ENCODE measurements around the gene MPP7.

MPP7 gene

DNA sequence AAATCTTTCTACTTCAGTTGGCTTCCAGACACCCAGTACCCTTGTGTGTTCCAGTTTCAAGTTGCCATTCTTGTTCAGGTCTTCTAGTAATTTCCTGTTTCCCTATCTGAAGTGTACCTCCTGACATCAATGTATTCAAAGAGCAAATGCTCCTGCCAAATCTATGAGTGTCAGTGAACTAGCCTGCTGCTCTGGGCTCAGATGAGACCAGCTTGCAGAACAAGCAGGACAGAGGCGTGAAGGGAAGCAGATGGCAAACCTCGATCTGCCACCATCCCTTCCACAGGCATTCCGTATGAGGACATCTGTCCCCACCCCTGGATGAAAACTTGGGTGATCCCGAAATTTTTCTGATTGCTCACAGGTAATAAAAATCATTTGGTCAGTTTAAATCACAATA is 4.4 kb upstream of the MPP7 start:
- no peak for DNase-seq (ENCODE audit: low read depth in 3 of 3, low spot score in 1 of 3)

DNA sequence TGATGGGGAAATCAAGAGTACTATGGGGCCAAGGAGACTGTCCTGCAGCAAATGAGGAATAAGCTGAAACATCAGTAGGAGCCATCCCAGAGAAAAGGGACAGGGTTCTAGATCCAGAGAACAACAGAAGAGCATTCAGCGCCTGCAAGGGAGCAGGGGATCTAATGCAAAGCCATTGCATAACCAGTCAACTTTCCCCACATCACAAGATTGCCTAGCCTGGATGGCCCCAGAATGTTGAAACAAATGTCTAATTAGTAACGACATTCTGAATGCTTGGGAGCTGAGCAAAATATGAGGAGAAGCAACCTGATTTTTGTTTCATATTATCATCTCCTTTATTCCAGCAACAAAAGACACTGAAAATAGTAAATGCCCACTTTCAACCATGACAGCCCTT is 2.7 kb upstream of the MPP7 start:
- no peak for DNase-seq (ENCODE audit: low read depth in 3 of 3, low spot score in 1 of 3)

DNA sequence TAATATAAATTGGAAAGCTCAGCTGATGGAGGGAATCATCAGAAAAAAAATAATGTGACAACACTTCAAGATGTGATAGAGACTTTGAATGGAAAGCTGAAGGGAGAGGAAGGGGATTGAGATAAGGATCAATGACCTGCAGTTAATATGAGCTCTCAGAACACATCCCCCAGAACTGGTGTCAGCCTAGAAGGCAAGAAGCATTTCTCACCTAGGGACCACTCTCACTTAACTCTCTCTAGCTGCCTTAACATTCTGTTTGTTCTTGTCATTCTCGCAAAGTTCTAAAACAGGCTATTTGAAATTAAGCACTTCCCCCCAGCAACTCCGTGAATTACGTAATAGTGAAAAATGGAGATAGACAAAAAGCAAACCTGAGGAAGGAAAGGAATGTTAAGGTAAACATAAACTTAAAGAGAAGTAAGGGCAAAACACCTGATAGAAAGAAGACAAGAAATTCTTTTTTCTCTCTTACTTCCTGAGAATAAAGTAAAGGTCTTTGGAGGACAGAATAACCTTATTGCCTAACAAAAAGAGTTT is 1.2 kb upstream of the MPP7 start:
- no peak for DNase-seq (ENCODE audit: low read depth in 3 of 3, low spot score in 1 of 3)

DNA sequence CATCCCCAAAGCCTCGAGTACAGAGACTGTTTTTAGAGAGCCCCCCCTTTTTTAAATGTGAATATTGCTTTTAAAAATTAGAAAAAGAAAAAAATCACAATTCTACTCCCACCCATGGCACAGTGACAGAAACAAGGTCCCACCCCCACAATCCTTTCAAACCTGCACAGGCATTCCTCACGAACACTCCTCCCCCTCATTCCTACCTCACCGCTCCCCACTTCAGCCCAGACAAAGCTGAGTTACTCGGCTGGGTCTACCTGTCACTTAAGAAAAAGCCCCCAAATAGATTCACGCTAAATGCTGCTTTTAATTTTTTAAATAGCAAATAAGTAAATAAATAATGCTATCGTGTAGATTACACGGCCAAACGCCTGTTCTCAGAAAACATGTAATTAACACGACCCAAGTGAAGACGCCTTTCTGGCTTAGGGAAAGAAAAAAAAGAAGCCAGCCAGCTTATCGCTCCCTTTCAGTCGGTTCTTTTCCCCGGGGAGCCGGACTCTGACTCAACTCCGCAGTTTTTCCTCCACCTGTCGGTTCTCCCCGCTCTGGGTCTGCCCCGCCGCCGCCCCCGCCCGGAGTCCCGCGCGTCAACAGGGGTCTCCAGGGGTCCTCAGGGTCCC is 739 bp downstream of the MPP7 start:
- DNase-seq (ENCODE audit: low read depth in 3 of 3, low spot score in 1 of 3): no peak

DNA sequence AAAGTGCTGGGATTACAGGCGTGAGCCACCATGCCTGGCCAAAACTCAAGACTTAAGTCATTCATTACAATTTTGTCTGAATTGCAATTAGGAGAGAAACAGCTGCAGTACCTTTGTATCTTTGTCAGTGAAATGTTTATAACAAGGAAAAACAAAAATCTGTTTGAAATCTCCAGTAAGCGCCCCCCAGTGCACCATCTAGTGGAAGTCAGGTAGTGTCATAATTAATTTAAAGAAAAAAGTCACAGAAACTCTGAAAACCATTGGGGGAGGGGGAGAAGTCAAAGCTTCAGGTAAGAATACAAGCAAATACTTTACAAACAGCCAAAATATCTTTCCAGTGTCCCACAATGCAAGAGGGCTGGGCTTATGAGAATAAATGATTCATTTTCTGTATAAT is 2.8 kb downstream of the MPP7 start:
- no peak for DNase-seq (ENCODE audit: low read depth in 3 of 3, low spot score in 1 of 3)

DNA sequence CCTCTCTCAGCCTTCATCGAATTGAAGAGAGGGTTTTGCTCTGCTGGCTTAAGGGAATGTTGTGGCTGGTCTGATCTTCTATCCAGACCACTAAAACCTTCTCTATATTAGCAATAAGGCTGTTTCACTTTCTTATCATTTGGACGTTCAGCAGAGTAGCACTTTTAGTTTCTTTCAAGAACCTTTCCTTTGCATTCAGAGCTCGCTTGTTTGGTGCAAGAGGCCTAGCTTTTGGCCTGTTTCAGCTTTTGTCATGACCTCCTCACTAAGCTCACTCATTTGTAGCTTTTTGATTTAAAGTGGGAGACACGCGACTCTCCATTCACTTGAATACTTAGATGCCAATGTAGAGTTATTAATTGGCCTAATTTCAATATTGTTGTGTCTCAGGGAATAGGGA is 3.9 kb downstream of the MPP7 start:
- no peak for DNase-seq (ENCODE audit: low read depth in 3 of 3, low spot score in 1 of 3)

DNA sequence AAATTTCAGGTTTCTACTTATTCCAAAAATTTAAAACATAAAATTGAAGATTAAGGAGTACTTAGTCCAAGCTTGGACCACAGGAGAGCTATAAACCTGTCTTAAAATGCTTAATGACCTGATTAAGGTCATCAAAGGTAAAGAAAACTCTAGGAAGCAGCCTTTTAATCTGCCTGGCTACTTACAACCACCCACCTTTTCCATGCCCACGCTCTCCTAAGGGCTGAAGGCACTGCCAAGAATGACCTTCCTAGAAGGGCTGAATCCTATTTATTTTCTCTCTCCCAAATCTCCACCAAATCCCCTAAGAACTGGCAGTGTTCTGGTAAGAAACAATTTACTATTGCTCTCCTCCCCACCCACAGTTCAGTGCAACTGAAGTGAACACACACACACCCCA is 6.8 kb downstream of the MPP7 start:
- no peak for DNase-seq (ENCODE audit: low read depth in 3 of 3, low spot score in 1 of 3)

DNA sequence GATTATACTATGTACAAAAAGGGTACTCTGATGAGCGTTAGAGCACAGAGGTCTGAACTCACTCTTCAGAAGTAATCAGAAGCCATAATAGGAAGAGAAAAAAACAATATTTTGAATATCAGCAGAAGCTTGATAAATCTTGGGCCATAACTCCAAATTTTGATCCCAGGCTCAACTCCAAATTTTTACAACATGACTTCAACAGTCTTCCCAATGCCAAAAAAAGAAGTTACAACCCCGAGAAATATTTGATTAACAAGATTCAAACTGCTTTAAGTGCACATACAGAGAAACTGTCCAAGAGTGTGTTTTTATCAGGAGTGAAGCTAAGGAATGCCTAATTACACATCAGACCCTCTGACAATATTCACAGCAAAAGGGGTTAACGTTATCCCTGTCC is 7.5 kb downstream of the MPP7 start:
- DNase-seq (ENCODE audit: low read depth in 3 of 3, low spot score in 1 of 3): no peak

DNA sequence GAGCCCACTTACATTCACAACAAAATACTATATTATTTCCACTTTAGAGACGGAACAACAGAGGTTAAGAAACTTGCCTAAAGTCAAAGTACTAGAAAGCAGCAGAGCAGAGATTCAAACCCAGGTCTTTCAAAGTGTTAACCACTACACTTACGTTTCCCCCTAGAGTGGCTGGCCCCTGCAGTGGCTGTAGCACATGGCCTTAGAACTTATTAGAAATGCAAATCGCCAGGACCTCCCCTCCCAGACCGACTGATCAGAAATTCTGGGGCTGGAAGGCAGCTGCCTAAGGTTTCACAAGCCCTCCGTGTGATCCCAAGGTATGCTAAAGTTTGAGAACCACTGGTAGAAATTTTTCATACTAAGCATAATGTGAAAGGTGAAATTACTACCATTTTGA is 8.1 kb downstream of the MPP7 start:
- no peak for DNase-seq (ENCODE audit: low read depth in 3 of 3, low spot score in 1 of 3)

DNA sequence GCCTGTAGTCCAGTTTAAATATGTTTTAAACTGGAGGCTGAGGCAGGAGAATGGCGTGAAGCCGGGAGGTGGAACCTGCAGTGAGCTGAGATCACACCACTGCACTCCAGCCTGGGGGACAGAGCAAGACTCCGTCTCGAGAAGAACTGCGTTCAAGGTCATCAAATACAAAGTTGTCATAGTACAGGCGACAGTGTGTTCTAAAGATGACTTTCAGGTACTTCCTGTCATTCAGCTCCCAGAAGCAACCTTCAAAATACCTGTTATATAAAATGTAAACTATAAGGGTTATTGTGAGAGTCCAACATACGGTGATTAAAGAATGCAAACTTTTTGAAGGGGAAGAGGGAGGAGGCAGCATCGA is 8.7 kb downstream of the MPP7 start:
- DNase-seq (ENCODE audit: low read depth in 3 of 3, low spot score in 1 of 3): no peak

DNA sequence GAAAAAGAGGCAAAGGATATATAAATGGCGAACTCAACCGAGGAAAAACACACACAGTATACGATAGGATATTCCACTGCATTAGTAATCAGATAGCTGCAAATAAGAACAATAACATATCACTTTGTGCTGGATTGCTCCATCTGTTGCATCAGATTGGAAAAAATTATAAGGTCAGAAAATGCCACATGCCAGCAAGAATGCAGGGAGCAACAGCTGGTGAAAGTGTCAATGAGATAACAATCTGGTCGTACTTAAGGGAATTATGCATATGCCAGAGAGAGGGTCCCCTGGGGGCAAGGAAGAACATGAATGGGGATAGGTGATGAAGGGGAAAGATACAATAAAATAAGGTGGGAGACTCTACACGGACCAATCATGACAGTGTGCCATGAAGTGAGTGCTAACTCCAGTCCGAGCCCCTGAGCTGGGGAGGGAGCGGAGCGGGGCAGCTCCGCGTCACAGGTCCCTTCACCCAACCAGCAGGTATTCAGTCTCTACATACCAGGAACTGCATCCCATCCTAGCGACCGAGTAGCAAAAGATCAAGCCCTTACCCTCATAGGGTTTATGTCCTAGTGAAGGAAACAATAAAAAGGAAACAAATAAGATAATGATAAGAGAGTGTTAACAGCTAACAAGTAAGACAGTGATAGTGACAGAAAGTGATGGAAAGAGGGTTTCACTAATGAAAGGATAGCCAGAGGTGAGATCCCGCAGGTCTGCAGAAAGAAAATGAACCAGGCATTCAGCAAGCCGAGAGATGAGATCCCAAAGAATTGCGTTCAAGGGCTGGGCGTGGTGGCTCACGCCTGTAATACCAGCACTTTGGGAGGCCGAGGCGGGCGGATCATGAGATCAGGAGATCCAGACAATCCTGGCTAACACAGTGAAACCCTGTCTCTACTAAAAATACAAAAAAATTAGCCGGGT is 9.4 kb downstream of the MPP7 start:
- no peak for DNase-seq (ENCODE audit: low read depth in 3 of 3, low spot score in 1 of 3)

DNA sequence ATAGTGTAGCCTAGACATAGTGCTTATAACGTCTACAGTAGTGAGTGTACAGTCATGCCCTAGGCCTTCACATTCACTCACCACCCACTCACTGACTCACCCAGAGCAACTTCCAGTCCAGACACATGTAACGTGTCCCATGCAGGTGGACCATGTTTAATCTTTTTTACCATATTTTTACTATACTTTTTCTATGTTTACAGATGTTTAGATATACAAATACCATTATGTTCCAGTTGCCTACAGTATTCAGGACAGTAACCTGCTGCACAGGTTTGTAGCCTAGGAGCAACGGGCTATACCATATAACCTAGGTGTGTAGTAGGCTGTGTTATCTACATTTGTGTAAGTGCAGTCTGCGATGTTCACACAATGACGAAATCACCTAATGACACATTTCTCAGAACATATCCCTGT is 11.0 kb downstream of the MPP7 start:
- DNase-seq (ENCODE audit: low read depth in 3 of 3, low spot score in 1 of 3): peak in 1 of 3 donors; percentile 14

DNA sequence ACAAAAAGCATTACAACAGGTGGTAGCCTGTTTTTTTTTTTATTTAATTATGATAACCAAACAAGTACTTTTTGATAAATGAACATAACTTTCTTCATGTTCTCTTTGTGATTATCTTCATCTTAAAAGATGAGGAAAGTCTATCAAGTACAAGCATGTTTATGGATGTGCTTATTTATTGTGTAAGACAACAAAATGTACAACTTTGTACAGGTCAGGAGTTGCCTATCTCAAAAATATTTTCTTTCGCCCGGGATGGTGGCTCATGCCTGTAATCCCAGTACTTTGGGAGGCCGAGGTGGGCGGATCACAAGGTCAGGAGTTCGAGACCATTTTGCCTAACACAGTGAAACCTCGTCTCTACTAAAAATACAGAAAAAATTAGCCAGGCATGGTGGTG is 17.0 kb downstream of the MPP7 start:
- DNase-seq (ENCODE audit: low read depth in 3 of 3, low spot score in 1 of 3): no peak

DNA sequence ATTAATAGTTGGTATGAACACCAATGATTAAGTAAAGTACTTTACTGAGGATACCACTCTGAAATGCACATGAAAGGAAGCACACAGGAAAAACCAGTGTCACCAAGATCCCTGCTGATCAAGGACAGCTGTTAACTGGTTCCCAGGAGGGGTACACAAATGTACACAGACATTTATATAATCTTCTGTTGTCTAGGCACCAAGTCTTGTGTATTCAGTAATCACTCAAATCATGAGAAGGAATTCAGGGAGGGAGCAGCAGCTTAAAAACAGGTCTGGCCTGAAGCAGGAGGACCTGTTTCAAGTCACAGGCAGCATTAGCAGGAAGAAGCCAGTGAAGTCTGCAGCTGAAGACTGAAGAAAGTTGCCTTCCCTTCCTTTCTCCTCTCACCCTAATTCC is 18.7 kb downstream of the MPP7 start:
- DNase-seq (ENCODE audit: low read depth in 3 of 3, low spot score in 1 of 3): no peak

DNA sequence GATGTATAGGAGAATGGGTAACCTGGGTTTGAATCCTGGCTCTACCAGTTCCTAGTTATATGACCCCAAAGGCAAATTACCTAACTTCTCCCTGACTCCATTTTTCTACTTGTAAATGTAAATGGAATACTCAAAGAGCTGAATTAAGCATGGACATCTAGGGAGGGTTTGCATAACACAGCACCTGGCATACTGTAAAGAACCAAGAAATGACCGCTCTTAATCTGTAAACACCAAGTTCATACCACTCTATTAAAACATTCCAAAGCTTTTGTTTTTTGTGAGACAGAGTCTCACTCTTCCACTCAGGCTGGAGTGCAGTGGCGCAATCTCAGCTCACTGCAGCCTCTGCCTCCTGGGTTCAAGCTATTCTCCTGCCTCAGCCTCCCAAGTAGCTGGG is 19.6 kb downstream of the MPP7 start:
- DNase-seq (ENCODE audit: low read depth in 3 of 3, low spot score in 1 of 3): no peak

DNA sequence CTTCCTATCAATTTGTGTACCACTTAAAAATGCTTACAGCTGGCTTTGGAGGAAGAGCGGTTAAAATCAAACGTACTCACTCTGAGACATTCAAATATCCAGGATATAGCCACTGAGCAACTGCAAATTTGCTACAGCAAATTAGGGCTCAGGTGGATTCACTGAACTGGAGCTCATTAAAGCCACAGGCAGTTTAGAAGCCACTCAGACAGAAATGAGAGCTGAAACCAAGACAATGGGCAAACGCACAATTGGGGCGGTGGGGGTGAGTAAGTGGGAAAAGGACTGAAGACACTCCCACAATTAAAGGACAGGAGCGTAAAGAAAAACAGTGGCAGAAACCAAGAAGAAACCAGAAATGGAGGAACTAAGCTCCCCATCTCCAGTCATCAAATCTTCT is 20.5 kb downstream of the MPP7 start:
- DNase-seq (ENCODE audit: low read depth in 3 of 3, low spot score in 1 of 3): no peak

DNA sequence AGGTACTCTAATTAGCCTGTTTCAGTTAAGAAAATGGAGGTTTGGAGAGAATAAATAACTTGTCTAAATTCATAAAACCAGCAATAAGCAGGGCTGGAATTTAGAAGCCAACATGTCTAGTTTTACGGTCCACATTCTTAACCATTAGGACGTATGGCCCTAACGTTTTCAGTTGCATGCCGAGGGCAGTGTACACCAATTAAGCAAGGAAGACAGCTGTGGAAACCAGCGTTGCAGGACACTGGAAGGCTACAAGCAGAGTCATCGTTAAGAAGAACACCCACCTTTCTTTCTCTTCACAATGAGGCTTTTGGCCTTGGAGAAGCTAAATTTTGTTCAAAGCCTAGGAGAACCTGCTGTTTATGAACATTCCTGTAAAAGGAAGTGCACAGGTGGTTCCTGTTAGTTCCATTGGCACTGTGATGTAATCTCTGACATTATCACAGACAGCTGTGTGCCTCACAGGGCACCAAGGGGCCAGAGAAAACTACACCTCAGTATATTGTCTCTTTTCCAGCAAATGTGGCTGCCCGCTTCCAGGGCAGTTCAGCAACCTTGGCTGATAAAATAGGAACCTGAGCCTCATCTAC is 21.0 kb downstream of the MPP7 start:
- no peak for DNase-seq (ENCODE audit: low read depth in 3 of 3, low spot score in 1 of 3)

DNA sequence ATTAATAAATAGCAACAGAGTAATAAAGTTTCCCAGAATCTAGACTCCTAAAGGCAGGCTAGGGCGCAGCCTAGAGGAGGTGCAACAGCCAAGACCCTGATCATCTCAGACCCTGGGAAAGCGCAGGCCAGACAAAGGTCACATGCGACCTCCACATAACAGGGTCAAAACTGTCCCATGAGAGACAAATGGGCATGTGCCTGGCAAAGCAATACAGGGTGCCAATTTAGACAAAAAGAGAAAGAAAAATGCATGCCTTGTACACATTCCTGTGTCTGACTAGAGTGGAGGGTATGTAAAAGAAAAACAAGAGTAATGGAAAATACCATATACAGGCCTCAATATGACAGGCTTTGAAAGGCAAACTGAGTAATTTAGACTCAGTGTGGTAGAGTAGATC is 22.2 kb downstream of the MPP7 start:
- DNase-seq (ENCODE audit: low read depth in 3 of 3, low spot score in 1 of 3): no peak

DNA sequence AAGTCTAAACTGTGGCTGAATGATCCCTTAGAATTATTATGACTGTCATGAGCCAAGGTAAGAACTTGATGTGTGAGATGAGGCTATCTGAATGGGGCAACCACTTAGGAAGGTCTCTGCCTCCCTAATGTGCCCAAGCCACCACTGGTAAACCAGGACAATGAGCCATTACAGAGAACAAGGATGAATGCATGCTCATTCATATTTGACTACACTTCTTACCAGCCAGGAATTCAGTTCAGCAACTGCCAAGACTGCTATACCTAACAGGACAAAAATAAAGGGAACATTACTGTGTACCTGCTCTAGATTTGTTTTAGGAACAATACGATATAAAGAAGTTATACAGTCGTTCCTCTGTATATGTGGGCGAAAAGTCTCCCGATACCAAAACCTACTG is 23.0 kb downstream of the MPP7 start:
- no peak for DNase-seq (ENCODE audit: low read depth in 3 of 3, low spot score in 1 of 3)

DNA sequence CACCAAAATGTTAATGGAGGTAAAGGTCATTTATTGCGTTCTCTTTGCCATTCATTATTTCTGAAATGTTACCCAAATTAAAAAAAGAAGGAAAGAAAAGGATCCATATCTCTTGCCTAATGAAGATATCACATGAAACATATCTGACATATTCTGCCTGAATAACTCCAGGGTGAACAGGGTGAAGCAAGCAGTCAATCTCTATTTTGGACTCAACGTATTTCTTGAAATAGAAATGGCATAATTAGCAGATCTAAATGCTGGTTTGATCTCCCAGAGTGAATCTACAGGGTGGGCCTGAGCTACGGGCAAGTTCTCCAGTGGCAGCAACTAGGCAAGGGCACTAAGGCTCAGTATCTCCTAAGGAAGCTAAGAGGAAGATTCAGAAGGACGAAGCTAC is 24.0 kb downstream of the MPP7 start:
- no peak for DNase-seq (ENCODE audit: low read depth in 3 of 3, low spot score in 1 of 3)

DNA sequence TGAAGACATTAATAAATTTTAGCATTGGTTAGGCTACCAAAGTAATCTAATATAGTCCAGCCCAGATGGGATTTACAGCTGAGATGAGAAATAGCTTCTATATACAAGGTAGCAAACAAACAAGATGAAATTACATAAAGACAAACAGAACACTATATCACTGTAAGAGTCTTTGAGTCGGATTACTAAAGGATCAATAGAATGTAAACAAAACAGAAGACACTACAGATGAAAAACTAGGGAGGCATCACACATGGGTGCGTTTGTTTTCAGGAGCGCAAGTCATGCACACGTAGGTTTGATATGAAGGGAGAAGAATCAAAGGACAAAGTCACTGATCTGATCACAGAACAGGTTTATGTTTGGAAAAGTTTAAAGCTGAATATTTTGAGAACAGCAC is 26.5 kb downstream of the MPP7 start:
- no peak for DNase-seq (ENCODE audit: low read depth in 3 of 3, low spot score in 1 of 3)

DNA sequence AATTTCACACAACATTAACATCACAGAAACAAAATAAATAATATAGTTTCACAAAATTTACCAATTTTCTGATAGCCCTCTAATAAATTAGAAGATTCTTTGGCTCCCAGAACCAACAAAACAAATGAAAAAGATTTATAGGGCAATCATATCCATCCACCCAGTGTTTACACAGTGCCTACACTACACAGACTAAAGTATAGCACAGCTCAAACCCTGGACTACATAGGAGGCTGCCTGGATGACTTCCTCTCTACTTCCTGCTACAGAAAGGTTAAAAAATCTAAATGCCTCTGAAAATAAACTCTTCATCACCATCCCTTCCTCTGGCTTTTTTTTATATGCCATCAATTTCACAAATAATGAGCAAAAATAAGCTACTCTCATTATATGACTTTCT is 28.4 kb downstream of the MPP7 start:
- DNase-seq (ENCODE audit: low read depth in 3 of 3, low spot score in 1 of 3): no peak
